ENCODE measurements around the gene CD93.

DNA sequence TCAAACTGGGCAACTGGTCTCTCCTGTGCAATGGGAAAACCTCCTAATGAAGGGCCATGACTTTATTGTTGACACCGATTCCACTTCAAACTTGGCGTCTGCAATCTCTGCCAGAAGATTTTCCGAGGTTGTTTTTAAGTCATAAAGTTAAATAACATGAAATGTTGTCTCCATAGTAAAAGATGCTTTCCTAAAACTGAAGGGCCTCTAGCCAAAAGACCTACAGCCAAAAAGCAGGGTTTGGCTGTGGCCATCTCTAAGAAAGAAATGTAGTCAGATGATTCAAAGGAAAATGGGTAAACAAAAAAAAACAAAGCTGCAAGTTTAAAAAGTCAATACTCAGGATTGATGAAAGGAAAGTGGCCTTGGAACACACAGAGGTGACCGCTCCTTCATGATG is 14.1 kb downstream of the CD93 start:
- TF ChIP-seq, protein P1, sequence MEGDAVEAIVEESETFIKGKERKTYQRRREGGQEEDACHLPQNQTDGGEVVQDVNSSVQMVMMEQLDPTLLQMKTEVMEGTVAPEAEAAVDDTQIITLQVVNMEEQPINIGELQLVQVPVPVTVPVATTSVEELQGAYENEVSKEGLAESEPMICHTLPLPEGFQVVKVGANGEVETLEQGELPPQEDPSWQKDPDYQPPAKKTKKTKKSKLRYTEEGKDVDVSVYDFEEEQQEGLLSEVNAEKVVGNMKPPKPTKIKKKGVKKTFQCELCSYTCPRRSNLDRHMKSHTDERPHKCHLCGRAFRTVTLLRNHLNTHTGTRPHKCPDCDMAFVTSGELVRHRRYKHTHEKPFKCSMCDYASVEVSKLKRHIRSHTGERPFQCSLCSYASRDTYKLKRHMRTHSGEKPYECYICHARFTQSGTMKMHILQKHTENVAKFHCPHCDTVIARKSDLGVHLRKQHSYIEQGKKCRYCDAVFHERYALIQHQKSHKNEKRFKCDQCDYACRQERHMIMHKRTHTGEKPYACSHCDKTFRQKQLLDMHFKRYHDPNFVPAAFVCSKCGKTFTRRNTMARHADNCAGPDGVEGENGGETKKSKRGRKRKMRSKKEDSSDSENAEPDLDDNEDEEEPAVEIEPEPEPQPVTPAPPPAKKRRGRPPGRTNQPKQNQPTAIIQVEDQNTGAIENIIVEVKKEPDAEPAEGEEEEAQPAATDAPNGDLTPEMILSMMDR (IDR thresholded peaks at IDR 0.05) = no peak
- no peak for TF ChIP-seq POLR2A (IDR thresholded peaks at IDR 0.05)
